H9 (cell line): ENCODE measurements around the gene ANTXR2. TPM values are rescaled to one million over a fixed set of nuclear protein-coding genes. Genes with fewer than 3 reads are reported as not detected.

ENCODE experiments used
- DNase-seq: peaks from one replicate; pipeline ENCODE4 v3.0.0-alpha.2; 2017
- H2AFZ ChIP-seq: one replicate; pipeline ENCODE4 v1.6.1; 2013; ENCODE audit warnings: mild to moderate bottlenecking, low read length, control low read depth, moderate library complexity
- H2AK5ac ChIP-seq: 2 replicates; pipeline ENCODE4 v1.6.1; 2013; ENCODE audit warnings: low read length, control low read depth, mixed read lengths; ENCODE audit not compliant: insufficient read length
- H2BK120ac ChIP-seq: one replicate; pipeline ENCODE4 v1.6.1; 2013; ENCODE audit warnings: low read depth, mild to moderate bottlenecking, low read length, control low read depth, inconsistent platforms; ENCODE audit not compliant: poor library complexity, severe bottlenecking
- H2BK12ac ChIP-seq: 2 replicates; pipeline ENCODE4 v1.6.1; 2013; ENCODE audit warnings: low read length, control low read depth, mixed read lengths, low read depth; ENCODE audit not compliant: insufficient read length
- H2BK15ac ChIP-seq: 2 replicates; pipeline ENCODE4 v1.6.1; 2013; ENCODE audit warnings: low read depth, low read length, control low read depth
- H2BK20ac ChIP-seq: one replicate; pipeline ENCODE4 v1.6.1; 2013; ENCODE audit warnings: low read depth, mild to moderate bottlenecking, low read length, control low read depth, inconsistent platforms; ENCODE audit not compliant: poor library complexity, severe bottlenecking
- H2BK5ac ChIP-seq: 2 replicates; pipeline ENCODE4 v1.6.1; 2013; ENCODE audit warnings: low read length, control low read depth, mixed read lengths; ENCODE audit not compliant: insufficient read length
- H3K14ac ChIP-seq: 2 replicates; pipeline ENCODE4 v1.6.1; 2013; ENCODE audit warnings: low read length, control low read depth; ENCODE audit not compliant: insufficient read depth
- H3K18ac ChIP-seq: 2 replicates; pipeline ENCODE4 v1.6.1; 2013; ENCODE audit warnings: low read depth, mild to moderate bottlenecking, mixed read lengths, low read length, control low read depth; ENCODE audit not compliant: insufficient read length
- H3K23ac ChIP-seq: 2 replicates; pipeline ENCODE4 v1.6.1; 2013; ENCODE audit warnings: low read length, control low read depth, mixed read lengths, low read depth; ENCODE audit not compliant: insufficient read length
- H3K23me2 ChIP-seq: 2 replicates; pipeline ENCODE4 v1.6.1; 2013; ENCODE audit warnings: low read depth, mild to moderate bottlenecking, mixed read lengths, low read length, control low read depth; ENCODE audit not compliant: insufficient read length, poor library complexity, severe bottlenecking
- H3K27ac ChIP-seq: 2 replicates; pipeline ENCODE4 v1.5.1; 2013; ENCODE audit warnings: low read length, control low read depth, mixed read lengths, low read depth; ENCODE audit not compliant: insufficient read length
- H3K27me3 ChIP-seq: 2 replicates; pipeline ENCODE4 v1.6.1; 2013; ENCODE audit warnings: low read length, control low read depth, inconsistent platforms; ENCODE audit not compliant: insufficient read depth
- H3K4ac ChIP-seq: 2 replicates; pipeline ENCODE4 v1.6.1; 2013; ENCODE audit warnings: low read depth, mild to moderate bottlenecking, control low read depth, inconsistent platforms, low read length, moderate library complexity
- H3K4me1 ChIP-seq: 2 replicates; pipeline ENCODE4 v1.6.1; 2013; ENCODE audit warnings: low read length, control low read depth, inconsistent platforms; ENCODE audit not compliant: insufficient read depth
- H3K4me2 ChIP-seq: 2 replicates; pipeline ENCODE4 v1.6.1; 2013; ENCODE audit warnings: low read length, control low read depth, mixed read lengths; ENCODE audit not compliant: insufficient read length, insufficient read depth
- H3K56ac ChIP-seq: 2 replicates; pipeline ENCODE4 v1.6.1; 2013; ENCODE audit warnings: low read depth, mild to moderate bottlenecking, mixed read lengths, low read length, control low read depth; ENCODE audit not compliant: insufficient read length
- H3K79me1 ChIP-seq: 2 replicates; pipeline ENCODE4 v1.6.1; 2013; ENCODE audit warnings: low read depth, mild to moderate bottlenecking, moderate library complexity, low read length, control low read depth, inconsistent platforms; ENCODE audit not compliant: insufficient read depth, poor library complexity, severe bottlenecking
- H3K79me2 ChIP-seq: 2 replicates; pipeline ENCODE4 v1.6.1; 2013; ENCODE audit warnings: low read length, control low read depth, inconsistent platforms; ENCODE audit not compliant: insufficient read depth
- H3K9ac ChIP-seq: 2 replicates; pipeline ENCODE4 v1.6.1; 2013; ENCODE audit warnings: low read length, control low read depth, mixed read lengths; ENCODE audit not compliant: insufficient read length; ENCODE audit errors: extremely low read depth
- H3K9me3 ChIP-seq: one replicate; pipeline ENCODE4 v1.6.1; 2013; ENCODE audit warnings: low read depth, low read length, inconsistent platforms; ENCODE audit not compliant: control insufficient read depth
- H3T11ph ChIP-seq: one replicate; pipeline ENCODE4 v1.6.1; 2013; ENCODE audit warnings: mild to moderate bottlenecking, low read length, control low read depth, inconsistent platforms
- H4K20me1 ChIP-seq: one replicate; pipeline ENCODE4 v1.6.1; 2013; ENCODE audit not compliant: control insufficient read depth, insufficient read length, insufficient read depth
- H4K5ac ChIP-seq: 2 replicates; pipeline ENCODE4 v1.6.1; 2013; ENCODE audit warnings: low read depth, mild to moderate bottlenecking, mixed read lengths, low read length, control low read depth; ENCODE audit not compliant: insufficient read length
- H4K8ac ChIP-seq: replicated peaks from 2 replicates; pipeline ENCODE4 v1.6.1; 2013; ENCODE audit warnings: low read length, control low read depth, mixed read lengths, low read depth; ENCODE audit not compliant: insufficient read length
- H4K91ac ChIP-seq: 2 replicates; pipeline ENCODE4 v1.6.1; 2013; ENCODE audit warnings: low read depth, mild to moderate bottlenecking, moderate library complexity, mixed read lengths, low read length, control low read depth; ENCODE audit not compliant: insufficient read length
- H3K27ac Mint-ChIP-seq, 3 experiments: 2 replicates in 2 of 3; 3 replicates in 1 of 3; pipeline ENCODE4 v1.8.0; 2020 to 2021; ENCODE audit warnings: mixed read lengths in 3 of 3, mild to moderate bottlenecking in 1 of 3, moderate library complexity in 1 of 3
- H3K27me3 Mint-ChIP-seq: 2 replicates; pipeline ENCODE4 v1.8.0; 2021; ENCODE audit warnings: low read depth, mild to moderate bottlenecking, moderate library complexity, mixed read lengths
- H3K36me3 Mint-ChIP-seq, 3 experiments: 2 replicates in 2 of 3; 3 replicates in 1 of 3; pipeline ENCODE4 v1.8.0; 2020 to 2021; ENCODE audit warnings: low read depth in 3 of 3, mixed read lengths in 3 of 3; ENCODE audit not compliant: insufficient read depth in 1 of 3
- H3K4me1 Mint-ChIP-seq, 2 experiments: 2 replicates each; pipeline ENCODE4 v1.8.0; 2020; ENCODE audit warnings: mixed read lengths in 2 of 2
- H3K4me3 Mint-ChIP-seq, 2 experiments: 2 replicates in 1 of 2; 3 replicates in 1 of 2; pipeline ENCODE4 v1.8.0; 2020 to 2021; ENCODE audit warnings: mild to moderate bottlenecking in 2 of 2, mixed read lengths in 2 of 2, moderate library complexity in 1 of 2
- H3K9me3 Mint-ChIP-seq, 2 experiments: 2 replicates in 1 of 2; 3 replicates in 1 of 2; pipeline ENCODE4 v1.8.0; 2020; ENCODE audit warnings: mild to moderate bottlenecking in 2 of 2, mixed read lengths in 2 of 2, moderate library complexity in 1 of 2
- total RNA-seq: library from RNA; stranded (reverse); gene quantifications from 2 replicates; pipeline ENCODE4 v1.2.1, GENCODE V29; 2021
- TF ChIP-seq, protein P1 (sequence below): fragments of 200-600 bp; sonication (generic); conservative IDR thresholded peaks from 3 replicates; pipeline ENCODE4 v1.8.0; 2021; ENCODE audit warnings: antibody characterized with exemption, mild to moderate bottlenecking

The ANTXR2 gene
- total RNA-seq, 1 experiment from 2014 or later = 4.7 TPM

DNA sequence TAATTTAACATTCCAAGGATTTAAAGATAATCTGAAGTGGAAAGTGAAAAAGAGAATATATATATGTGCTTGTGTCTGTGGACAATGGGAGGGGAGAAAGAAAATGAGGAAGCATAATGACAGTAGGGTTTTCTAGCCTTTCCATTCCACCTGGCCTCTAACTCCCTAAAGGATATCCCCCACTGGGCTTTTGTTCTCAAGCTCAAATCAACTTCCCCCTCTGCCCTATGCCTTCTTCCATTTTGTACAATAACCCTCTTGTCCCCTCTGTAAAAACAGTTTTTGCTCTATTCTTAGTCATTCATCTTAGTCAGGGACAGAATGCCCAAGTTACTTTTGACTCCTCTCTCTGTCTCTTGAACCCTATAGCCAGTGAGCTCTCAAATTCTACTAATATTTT, 23.6 kb downstream of the ANTXR2 start:
- Histone ChIP-seq H2AFZ (no peak overlapping the region), H3K27me3 (no peaks in the 10 kb centered on the region), H3K79me2 (no peaks in the 10 kb centered on the region), H3K9ac (no peak overlapping the region), H3K56ac (no peak overlapping the region), H3K14ac (no peak overlapping the region), H3K23me2 (no peaks in the 10 kb centered on the region), H2BK20ac (no peak overlapping the region), H3K4me2 (no peak overlapping the region), H4K5ac (no peak overlapping the region), H3K79me1 (no peaks in the 10 kb centered on the region), H2BK5ac (no peak overlapping the region), H4K8ac (no peak overlapping the region), H3T11ph (no peak overlapping the region), H3K4ac (no peak overlapping the region), H2AK5ac (no peak overlapping the region), H3K23ac (no peak overlapping the region), H3K9me3 (no peaks in the 10 kb centered on the region), H3K18ac (no peak overlapping the region), H4K20me1 (no peaks in the 10 kb centered on the region), H2BK15ac (no peak overlapping the region), H3K4me1 (peaks cover 4% of the 10 kb centered on the region), H3K27ac (no peak overlapping the region), H2BK120ac (no peak overlapping the region), H2BK12ac (no peak overlapping the region), H4K91ac (no peak overlapping the region)
- Mint-ChIP-seq H3K4me3 (no peak overlapping the region), H3K9me3 (no peaks in the 10 kb centered on the region; a peak in 1 of 5 replicates), H3K36me3 (no peaks in the 10 kb centered on the region; a peak in 1 of 7 replicates), H3K27me3 (no peaks in the 10 kb centered on the region; the same call in 1 of the 2 replicates), H3K4me1 (peaks cover 19 to 30% of the 10 kb centered on the region in 2 experiments), H3K27ac (no peak overlapping the region; a peak in 1 of 7 replicates)
- no peak for DNase-seq
- TF ChIP-seq, protein P1, sequence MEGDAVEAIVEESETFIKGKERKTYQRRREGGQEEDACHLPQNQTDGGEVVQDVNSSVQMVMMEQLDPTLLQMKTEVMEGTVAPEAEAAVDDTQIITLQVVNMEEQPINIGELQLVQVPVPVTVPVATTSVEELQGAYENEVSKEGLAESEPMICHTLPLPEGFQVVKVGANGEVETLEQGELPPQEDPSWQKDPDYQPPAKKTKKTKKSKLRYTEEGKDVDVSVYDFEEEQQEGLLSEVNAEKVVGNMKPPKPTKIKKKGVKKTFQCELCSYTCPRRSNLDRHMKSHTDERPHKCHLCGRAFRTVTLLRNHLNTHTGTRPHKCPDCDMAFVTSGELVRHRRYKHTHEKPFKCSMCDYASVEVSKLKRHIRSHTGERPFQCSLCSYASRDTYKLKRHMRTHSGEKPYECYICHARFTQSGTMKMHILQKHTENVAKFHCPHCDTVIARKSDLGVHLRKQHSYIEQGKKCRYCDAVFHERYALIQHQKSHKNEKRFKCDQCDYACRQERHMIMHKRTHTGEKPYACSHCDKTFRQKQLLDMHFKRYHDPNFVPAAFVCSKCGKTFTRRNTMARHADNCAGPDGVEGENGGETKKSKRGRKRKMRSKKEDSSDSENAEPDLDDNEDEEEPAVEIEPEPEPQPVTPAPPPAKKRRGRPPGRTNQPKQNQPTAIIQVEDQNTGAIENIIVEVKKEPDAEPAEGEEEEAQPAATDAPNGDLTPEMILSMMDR = no peak
